Stimulated activated naive CD8-positive, alpha-beta T cell treated with anti-CD3 and anti-CD28 coated beads, Interleukin-15, Interleukin-2, amounts not matched to agents 100 ng/mL and 50 ng/mL, for 24 hours (primary cell): ENCODE results near the gene ARHGAP45.

Source experiments
- H3K27ac Mint-ChIP-seq: one replicate; pipeline ENCODE4 v1.8.0; 2021; ENCODE audit warnings: mild to moderate bottlenecking, mixed read lengths
- H3K27me3 Mint-ChIP-seq: one replicate; pipeline ENCODE4 v1.8.0; 2021; ENCODE audit warnings: mixed read lengths
- H3K36me3 Mint-ChIP-seq: one replicate; pipeline ENCODE4 v1.8.0; 2021; ENCODE audit warnings: low read depth, mixed read lengths
- H3K4me1 Mint-ChIP-seq: one replicate; pipeline ENCODE4 v1.8.0; 2021; ENCODE audit warnings: low read depth, mixed read lengths
- H3K4me3 Mint-ChIP-seq: one replicate; pipeline ENCODE4 v1.8.0; 2021; ENCODE audit warnings: mild to moderate bottlenecking, mixed read lengths
- H3K9me3 Mint-ChIP-seq: one replicate; pipeline ENCODE4 v1.8.0; 2021; ENCODE audit warnings: mixed read lengths

Gene ARHGAP45

GRCh38 chr19:1093811-1094553 is 27.0 kb downstream of the ARHGAP45 start:
- Mint-ChIP-seq H3K36me3 (no peaks in the 10 kb centered on the region), H3K9me3 (no peaks in the 10 kb centered on the region), H3K27ac (peak overlapping the region; percentile 93), H3K4me1 (peaks cover 61% of the 10 kb centered on the region), H3K4me3 (peak overlapping the region; percentile 93), H3K27me3 (no peaks in the 10 kb centered on the region)

DNA sequence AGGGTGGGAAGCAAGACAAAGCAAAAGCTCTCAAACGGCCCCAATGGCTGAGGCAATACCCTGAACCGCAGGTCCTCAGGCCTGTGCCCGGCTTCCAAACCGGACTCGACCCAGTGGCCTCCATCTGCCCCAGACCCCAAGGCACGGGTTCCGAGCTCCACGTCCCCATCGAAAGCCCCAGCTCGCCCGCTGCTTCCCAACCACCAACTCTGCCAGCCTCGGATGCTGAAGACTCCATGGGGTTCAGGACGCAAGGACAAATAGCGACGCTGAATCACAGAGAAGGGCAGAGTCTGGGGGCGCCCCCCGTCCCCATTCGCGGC is 27.6 kb downstream of the ARHGAP45 start:
- Mint-ChIP-seq H3K9me3 (no peaks in the 10 kb centered on the region), H3K4me1 (peaks cover 64% of the 10 kb centered on the region), H3K27me3 (no peaks in the 10 kb centered on the region), H3K36me3 (no peaks in the 10 kb centered on the region), H3K27ac (peak overlapping the region; percentile 93), H3K4me3 (peak overlapping the region; percentile 93)

GRCh38 chr19:1094978-1095701 is 28.2 kb downstream of the ARHGAP45 start, which contains the start of gene POLR2E:
POLR2E (minus strand) TSS chr19:1095375; CDS start chr19:1095315, 60 bp downstream.
- H3K36me3 Mint-ChIP-seq, result no peaks in the 10 kb centered on the region
- no peaks in the 10 kb centered on the region for H3K9me3 Mint-ChIP-seq
- H3K4me3 Mint-ChIP-seq, result peak within 1 kb of the TSS; percentile 93
- H3K27ac Mint-ChIP-seq, result peak within 1 kb of the TSS; percentile 93
- peaks cover 69% of the 10 kb centered on the region for H3K4me1 Mint-ChIP-seq
- H3K27me3 Mint-ChIP-seq, result no peaks in the 10 kb centered on the region

DNA sequence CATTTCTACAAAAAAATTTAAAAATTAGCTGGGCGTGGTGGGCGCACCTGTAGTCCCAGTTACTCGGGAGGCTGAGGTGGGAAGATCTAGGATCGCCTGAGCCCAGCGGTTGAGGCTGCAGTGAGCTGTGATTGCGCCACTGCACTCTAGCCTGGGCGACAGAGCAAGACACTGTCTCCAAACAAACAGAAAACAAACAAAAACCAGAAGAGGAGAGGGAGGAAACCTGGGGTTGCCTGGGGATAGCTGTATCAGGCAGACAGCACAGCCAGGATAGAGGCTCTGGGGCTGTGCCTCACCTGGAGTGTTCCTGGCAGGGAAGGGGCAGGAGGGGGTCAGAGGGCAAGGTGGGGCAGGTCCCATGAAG is 30.8 kb downstream of the ARHGAP45 start:
- Mint-ChIP-seq H3K36me3 (no peaks in the 10 kb centered on the region), H3K4me3 (no peak overlapping the region), H3K27ac (peak overlapping the region; percentile 84), H3K9me3 (no peaks in the 10 kb centered on the region), H3K27me3 (no peaks in the 10 kb centered on the region), H3K4me1 (peaks cover 79% of the 10 kb centered on the region)

DNA sequence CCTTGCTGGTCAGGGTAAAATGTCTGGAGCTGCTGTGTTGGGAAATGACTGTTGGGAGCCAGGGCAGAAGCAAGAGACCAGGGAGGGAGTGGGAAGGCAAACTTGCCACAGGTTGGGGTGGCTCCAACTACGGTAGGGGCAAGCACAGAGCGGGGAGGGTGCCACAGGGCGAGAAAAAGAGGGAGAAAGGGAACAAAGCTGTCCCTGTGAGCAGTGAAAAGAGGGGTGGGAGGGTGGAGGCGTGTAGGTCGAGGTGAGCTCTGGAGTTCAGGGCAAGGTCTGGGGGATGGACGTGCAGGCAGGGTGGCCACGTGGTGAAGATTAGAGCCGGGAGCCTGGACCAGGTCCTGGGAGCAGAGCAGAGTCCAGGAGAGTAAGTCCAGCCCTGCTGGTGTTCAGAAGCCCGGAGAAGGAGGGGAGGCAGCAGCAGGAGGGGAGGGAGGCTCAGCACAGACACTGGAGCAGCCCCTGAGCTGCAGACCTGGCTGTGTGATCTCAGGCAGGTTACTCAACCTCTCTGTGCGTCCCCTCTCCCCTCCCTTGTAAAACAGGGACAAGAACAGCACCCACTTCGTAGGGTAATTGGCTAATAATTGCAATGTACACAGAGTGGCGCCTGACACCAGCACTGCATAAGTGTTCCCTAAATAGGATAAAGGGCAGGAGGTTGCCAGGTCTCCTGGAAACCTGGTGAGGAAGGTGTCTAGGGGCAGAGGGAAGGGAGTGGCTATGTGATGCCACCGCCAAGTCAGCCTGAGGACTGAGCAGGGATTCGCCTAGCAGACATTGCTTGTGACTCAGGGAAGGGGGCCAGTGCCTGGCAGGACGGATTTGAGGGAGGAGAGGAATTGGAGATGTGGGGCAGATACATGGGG is 31.4 kb downstream of the ARHGAP45 start:
- peaks cover 79% of the 10 kb centered on the region for H3K4me1 Mint-ChIP-seq
- no peak overlapping the region for H3K4me3 Mint-ChIP-seq

GRCh38 chr19:1101337-1101698 is 34.4 kb downstream of the ARHGAP45 start:
- Mint-ChIP-seq H3K4me1 (peaks cover 57% of the 10 kb centered on the region), H3K4me3 (peak overlapping the region; percentile 25), H3K27me3 (no peaks in the 10 kb centered on the region), H3K9me3 (no peaks in the 10 kb centered on the region), H3K36me3 (no peaks in the 10 kb centered on the region), H3K27ac (peak overlapping the region; percentile 53)

More for the DNA sequence above, 31.4 kb downstream of the ARHGAP45 start:
- no peaks in the 10 kb centered on the region for H3K9me3 Mint-ChIP-seq
- H3K27ac Mint-ChIP-seq, result peak overlapping the region; percentile 84
- no peaks in the 10 kb centered on the region for H3K27me3 Mint-ChIP-seq
- H3K36me3 Mint-ChIP-seq, result no peaks in the 10 kb centered on the region

DNA sequence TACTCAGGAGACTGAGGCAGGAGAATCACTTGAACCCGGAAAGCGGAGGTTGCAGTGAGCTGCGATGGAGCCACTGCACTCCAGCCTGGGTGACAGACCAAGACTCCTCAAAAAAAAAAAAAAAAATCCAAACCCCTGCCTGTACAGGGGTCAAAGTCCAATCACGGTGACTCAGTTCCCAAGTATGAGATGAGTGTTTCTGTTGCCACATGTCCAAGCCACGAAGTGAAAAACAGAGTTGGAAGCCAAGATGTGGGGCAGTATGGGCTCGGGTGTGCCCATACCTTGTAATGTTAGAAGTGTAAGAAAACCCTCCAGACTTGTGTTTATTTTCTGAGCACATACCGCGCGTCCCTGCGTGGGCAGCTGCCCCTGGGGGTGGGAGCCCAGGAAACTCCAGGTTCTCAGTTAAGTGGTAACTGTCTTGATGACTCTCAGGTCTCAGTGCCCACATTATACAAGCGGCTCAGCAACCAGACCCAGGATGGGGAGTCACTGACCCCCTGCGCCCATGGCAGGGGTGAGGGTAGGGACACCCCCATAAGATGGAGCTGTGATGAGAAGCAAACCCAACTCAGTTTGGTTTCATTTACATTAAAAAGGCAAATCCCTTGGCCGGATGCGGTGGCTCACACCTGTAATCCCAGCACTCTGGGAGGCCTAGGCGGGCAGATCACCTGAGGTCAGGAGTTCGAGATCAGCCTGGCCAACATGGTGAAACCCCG is 35.6 kb downstream of the ARHGAP45 start:
- Mint-ChIP-seq H3K4me1 (peaks cover 55% of the 10 kb centered on the region), H3K9me3 (no peaks in the 10 kb centered on the region), H3K27me3 (no peaks in the 10 kb centered on the region), H3K27ac (peak overlapping the region; percentile 89), H3K4me3 (peak overlapping the region; percentile 61), H3K36me3 (no peaks in the 10 kb centered on the region)

- peak overlapping the region; percentile 61 for H3K4me3 Mint-ChIP-seq
- peaks cover 51% of the 10 kb centered on the region for H3K4me1 Mint-ChIP-seq
- H3K27me3 Mint-ChIP-seq, result no peaks in the 10 kb centered on the region
- H3K9me3 Mint-ChIP-seq, result no peaks in the 10 kb centered on the region
- no peaks in the 10 kb centered on the region for H3K36me3 Mint-ChIP-seq
- H3K27ac Mint-ChIP-seq, result peak overlapping the region; percentile 89
Measured at GRCh38 chr19:1103132-1103707, 36.3 kb downstream of the ARHGAP45 start.

- Mint-ChIP-seq H3K4me3 (peak within 1 kb of the TSS; percentile 76), H3K4me1 (peaks cover 48% of the 10 kb centered on the region), H3K27me3 (no peaks in the 10 kb centered on the region), H3K36me3 (no peaks in the 10 kb centered on the region), H3K27ac (peak within 1 kb of the TSS; percentile 89), H3K9me3 (no peaks in the 10 kb centered on the region)
Measured at GRCh38 chr19:1103708-1104310, 36.8 kb downstream of the ARHGAP45 start, which contains the start of gene GPX4. GPX4 (plus strand) TSS chr19:1103994; CDS start chr19:1104044, 50 bp downstream.

- Mint-ChIP-seq H3K4me1 (peaks cover 41% of the 10 kb centered on the region), H3K27me3 (no peaks in the 10 kb centered on the region), H3K36me3 (no peaks in the 10 kb centered on the region), H3K27ac (no peak overlapping the region), H3K9me3 (no peaks in the 10 kb centered on the region), H3K4me3 (peak overlapping the region; percentile 76)
Measured at GRCh38 chr19:1104311-1105007, 37.5 kb downstream of the ARHGAP45 start.

DNA sequence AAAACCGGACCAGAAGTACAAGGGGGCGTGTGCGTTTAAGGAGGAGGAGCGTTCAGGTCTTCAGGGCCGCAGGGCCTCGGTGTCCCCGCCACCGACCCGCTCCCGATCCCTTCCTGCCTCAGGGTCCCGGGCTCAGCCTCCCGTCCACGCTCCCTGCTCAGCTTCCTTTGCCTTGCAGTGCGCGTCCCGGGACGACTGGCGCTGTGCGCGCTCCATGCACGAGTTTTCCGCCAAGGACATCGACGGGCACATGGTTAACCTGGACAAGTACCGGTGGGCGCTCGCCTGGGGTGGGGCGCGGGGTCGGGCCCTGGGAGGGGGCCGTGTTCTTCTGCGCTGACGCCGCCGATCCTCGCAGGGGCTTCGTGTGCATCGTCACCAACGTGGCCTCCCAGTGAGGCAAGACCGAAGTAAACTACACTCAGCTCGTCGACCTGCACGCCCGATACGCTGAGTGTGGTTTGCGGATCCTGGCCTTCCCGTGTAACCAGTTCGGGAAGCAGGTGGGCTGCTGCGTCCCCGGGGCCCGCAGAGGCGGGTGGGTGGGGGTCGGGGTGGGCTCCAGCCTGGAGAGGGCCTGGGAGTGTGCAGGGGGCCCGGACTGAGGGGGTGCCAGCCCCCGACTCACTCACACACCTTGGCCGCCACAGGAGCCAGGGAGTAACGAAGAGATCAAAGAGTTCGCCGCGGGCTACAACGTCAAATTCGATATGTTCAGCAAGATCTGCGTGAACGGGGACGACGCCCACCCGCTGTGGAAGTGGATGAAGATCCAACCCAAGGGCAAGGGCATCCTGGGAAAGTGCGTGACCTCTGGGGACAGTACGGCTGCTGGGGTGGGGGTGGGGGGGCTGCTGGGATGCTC is 38.3 kb downstream of the ARHGAP45 start:
- no peaks in the 10 kb centered on the region for H3K36me3 Mint-ChIP-seq
- no peaks in the 10 kb centered on the region for H3K27me3 Mint-ChIP-seq
- peaks cover 33% of the 10 kb centered on the region for H3K4me1 Mint-ChIP-seq
- H3K27ac Mint-ChIP-seq, result no peak overlapping the region
- H3K4me3 Mint-ChIP-seq, result peak overlapping the region; percentile 76
- no peaks in the 10 kb centered on the region for H3K9me3 Mint-ChIP-seq

- Mint-ChIP-seq H3K36me3 (no peaks in the 10 kb centered on the region), H3K27me3 (no peaks in the 10 kb centered on the region), H3K9me3 (no peaks in the 10 kb centered on the region), H3K4me1 (peaks cover 26% of the 10 kb centered on the region), H3K4me3 (peak overlapping the region; percentile 35), H3K27ac (no peak overlapping the region)
Measured at GRCh38 chr19:1105873-1106840, 39.2 kb downstream of the ARHGAP45 start.
